Thyroid gland (tissue), 4 donors: ENCODE data around the gene RAB27A.

Source experiments
- POLR2A ChIP-seq, 2 donors: fragments of 450-650 bp; IDR thresholded peaks; one replicate each; pipeline ENCODE4 v1.6.1; 2017; ENCODE audit warnings: antibody characterized with exemption in 2 of 2, mild to moderate bottlenecking in 2 of 2, moderate library complexity in 1 of 2
- TF ChIP-seq, protein P1 (sequence below), 6 experiments: fragments of 200-600 bp in 3 of 6; fragments of 450-650 bp in 3 of 6; sonication (generic) in 3 of 6; IDR thresholded peaks; one replicate each; pipeline ENCODE4 v1.5.1; 2016 to 2019; ENCODE audit warnings: antibody characterized with exemption in 6 of 6, mild to moderate bottlenecking in 2 of 6, inconsistent platforms in 1 of 6, moderate library complexity in 1 of 6

DNA sequence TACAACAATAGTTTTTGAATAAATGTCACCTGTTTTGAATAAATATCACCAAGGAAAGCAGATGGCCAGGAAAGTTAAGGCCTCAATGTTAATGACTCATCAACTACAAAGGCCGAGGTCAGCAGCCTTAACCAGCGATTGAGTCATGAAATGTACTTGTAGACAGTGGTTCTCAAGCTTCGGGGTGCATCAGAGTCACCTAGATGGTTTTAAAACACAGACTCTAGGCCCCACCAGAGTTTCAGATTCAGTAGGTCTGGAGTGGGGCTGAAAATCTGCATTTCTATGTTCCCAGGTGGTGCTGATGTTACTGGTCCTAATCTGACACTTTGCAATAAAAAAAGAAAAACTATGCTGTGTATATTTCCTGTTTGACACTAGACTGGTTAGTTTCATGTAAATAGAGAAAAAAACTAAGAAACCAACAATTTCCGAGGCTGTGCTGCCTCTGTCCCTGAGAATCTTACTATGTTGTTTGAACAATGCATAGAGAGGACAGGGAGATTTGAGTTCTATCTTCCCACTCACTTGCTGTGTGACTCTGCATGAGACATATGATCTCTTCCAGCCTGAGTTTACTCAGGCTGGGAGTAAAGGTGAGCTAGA, 9.8 kb downstream of the RAB27A start:
- TF ChIP-seq, protein P1, sequence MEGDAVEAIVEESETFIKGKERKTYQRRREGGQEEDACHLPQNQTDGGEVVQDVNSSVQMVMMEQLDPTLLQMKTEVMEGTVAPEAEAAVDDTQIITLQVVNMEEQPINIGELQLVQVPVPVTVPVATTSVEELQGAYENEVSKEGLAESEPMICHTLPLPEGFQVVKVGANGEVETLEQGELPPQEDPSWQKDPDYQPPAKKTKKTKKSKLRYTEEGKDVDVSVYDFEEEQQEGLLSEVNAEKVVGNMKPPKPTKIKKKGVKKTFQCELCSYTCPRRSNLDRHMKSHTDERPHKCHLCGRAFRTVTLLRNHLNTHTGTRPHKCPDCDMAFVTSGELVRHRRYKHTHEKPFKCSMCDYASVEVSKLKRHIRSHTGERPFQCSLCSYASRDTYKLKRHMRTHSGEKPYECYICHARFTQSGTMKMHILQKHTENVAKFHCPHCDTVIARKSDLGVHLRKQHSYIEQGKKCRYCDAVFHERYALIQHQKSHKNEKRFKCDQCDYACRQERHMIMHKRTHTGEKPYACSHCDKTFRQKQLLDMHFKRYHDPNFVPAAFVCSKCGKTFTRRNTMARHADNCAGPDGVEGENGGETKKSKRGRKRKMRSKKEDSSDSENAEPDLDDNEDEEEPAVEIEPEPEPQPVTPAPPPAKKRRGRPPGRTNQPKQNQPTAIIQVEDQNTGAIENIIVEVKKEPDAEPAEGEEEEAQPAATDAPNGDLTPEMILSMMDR (IDR thresholded peaks at IDR 0.05) = no peak
- no peak for TF ChIP-seq POLR2A (IDR thresholded peaks at IDR 0.05)
